GM19043 (cell line): ENCODE results near the gene SPTLC3.

Experiments
- ATAC-seq: cut with Tn5 transposase; IDR thresholded peaks from one replicate; pipeline ENCODE4 v1.9.1; 2021; ENCODE audit warnings: low read depth; ENCODE audit not compliant: unreplicated experiment

SPTLC3 gene

GRCh38 chr20:13028673-13029072 is 19.9 kb downstream of the SPTLC3 start:
- ATAC-seq: no peak

- ATAC-seq: no peak
These were observed 21.1 kb downstream of the SPTLC3 start for GRCh38 chr20:13029687-13030375.

- ATAC-seq: no peak
These were observed 23.0 kb downstream of the SPTLC3 start for GRCh38 chr20:13031751-13032150.

GRCh38 chr20:13034115-13034514 is 25.3 kb downstream of the SPTLC3 start:
- no peak for ATAC-seq

GRCh38 chr20:13034936-13035335 is 26.2 kb downstream of the SPTLC3 start:
- ATAC-seq: no peak

- no peak for ATAC-seq
These were observed 26.8 kb downstream of the SPTLC3 start for GRCh38 chr20:13035399-13036152.

GRCh38 chr20:13037727-13038126 is 29.0 kb downstream of the SPTLC3 start:
- no peak for ATAC-seq

GRCh38 chr20:13041574-13042457 is 33.0 kb downstream of the SPTLC3 start:
- ATAC-seq: no peak

GRCh38 chr20:13042458-13042794 is 33.7 kb downstream of the SPTLC3 start:
- ATAC-seq: no peak

- ATAC-seq: no peak
These were observed 37.6 kb downstream of the SPTLC3 start for GRCh38 chr20:13046409-13046808.

GRCh38 chr20:13054011-13054410 is 45.2 kb downstream of the SPTLC3 start:
- no peak for ATAC-seq

GRCh38 chr20:13058666-13059389 is 50.1 kb downstream of the SPTLC3 start:
- ATAC-seq: no peak

- ATAC-seq: no peak
These were observed 50.8 kb downstream of the SPTLC3 start for GRCh38 chr20:13059398-13060136.

- ATAC-seq: no peak
These were observed 51.6 kb downstream of the SPTLC3 start for GRCh38 chr20:13060327-13060726.

GRCh38 chr20:13061381-13061780 is 52.6 kb downstream of the SPTLC3 start:
- no peak for ATAC-seq

- no peak for ATAC-seq
These were observed 54.0 kb downstream of the SPTLC3 start for GRCh38 chr20:13062789-13063188.

- no peak for ATAC-seq
These were observed 59.6 kb downstream of the SPTLC3 start for GRCh38 chr20:13068336-13068735.

- ATAC-seq: no peak
These were observed 73.1 kb downstream of the SPTLC3 start for GRCh38 chr20:13081877-13082276.

- no peak for ATAC-seq
These were observed 73.6 kb downstream of the SPTLC3 start for GRCh38 chr20:13082378-13082777.

- no peak for ATAC-seq
These were observed 76.5 kb downstream of the SPTLC3 start for GRCh38 chr20:13085275-13085674.
